Astrocyte (in vitro differentiated cells and primary cell): ENCODE results near the gene NCBP3.
"Not testable (repeated sequence)": the region's sequence is repeated elsewhere in the genome, so short reads cannot be mapped to it uniquely, and the experiment has no call there.

Source experiments
- EZH2 ChIP-seq: IDR thresholded peaks from 2 replicates; pipeline ENCODE4 v1.6.1; 2012; ENCODE audit warnings: mild to moderate bottlenecking, low read length, inconsistent platforms; ENCODE audit not compliant: insufficient read depth
- TF ChIP-seq, protein P1 (sequence below): IDR thresholded peaks from 2 replicates; pipeline ENCODE4 v1.5.1; 2011; ENCODE audit warnings: low read depth, mild to moderate bottlenecking, inconsistent platforms, low read length, moderate library complexity; ENCODE audit not compliant: insufficient read depth

DNA sequence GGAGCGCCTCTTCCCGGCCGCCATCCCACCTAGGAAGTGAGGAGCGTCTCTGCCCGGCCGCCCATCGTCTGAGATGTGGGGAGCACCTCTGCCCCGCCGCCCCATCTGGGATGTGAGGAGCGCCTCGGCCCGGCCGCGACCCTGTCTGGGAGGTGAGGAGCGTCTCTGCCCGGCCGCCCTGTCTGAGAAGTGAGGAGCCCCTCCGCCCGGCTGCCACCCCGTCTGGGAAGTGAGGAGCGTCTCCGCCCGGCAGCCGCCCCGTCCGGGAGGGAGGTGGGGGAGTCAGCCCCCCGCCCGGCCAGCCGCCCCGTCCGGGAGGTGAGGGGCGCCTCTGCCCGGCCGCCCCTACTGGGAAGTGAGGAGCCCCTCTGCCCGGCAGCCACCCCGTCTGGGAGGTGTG, 8.2 kb upstream of the NCBP3 start:
- not testable (repeated sequence) for TF ChIP-seq EZH2
- TF ChIP-seq, protein P1, sequence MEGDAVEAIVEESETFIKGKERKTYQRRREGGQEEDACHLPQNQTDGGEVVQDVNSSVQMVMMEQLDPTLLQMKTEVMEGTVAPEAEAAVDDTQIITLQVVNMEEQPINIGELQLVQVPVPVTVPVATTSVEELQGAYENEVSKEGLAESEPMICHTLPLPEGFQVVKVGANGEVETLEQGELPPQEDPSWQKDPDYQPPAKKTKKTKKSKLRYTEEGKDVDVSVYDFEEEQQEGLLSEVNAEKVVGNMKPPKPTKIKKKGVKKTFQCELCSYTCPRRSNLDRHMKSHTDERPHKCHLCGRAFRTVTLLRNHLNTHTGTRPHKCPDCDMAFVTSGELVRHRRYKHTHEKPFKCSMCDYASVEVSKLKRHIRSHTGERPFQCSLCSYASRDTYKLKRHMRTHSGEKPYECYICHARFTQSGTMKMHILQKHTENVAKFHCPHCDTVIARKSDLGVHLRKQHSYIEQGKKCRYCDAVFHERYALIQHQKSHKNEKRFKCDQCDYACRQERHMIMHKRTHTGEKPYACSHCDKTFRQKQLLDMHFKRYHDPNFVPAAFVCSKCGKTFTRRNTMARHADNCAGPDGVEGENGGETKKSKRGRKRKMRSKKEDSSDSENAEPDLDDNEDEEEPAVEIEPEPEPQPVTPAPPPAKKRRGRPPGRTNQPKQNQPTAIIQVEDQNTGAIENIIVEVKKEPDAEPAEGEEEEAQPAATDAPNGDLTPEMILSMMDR: not testable (repeated sequence)
